ENCODE data around the gene TBC1D22A. TPM values are rescaled to one million over a fixed set of nuclear protein-coding genes. Genes with fewer than 3 reads are reported as not detected.

Gene TBC1D22A
- total RNA-seq, 1 experiment from 2014 or later = 20.9 TPM

- Histone ChIP-seq H3K27ac (ENCODE audit: low read depth, low read length) (no peak overlapping the region), H3K9ac (ENCODE audit: low read length) (no peak overlapping the region), H3K79me2 (ENCODE audit: insufficient read depth, low read length) (peaks cover 77% of the 10 kb centered on the region), H3K4me2 (ENCODE audit: low read length) (no peak overlapping the region), H3K4me3 (replicated peaks in 1 of 2; ENCODE audit: low read depth in 1 of 2, low read length in 2 of 2) (no peak overlapping the region), H4K20me1 (ENCODE audit: insufficient read depth) (no peaks in the 10 kb centered on the region), H3K36me3 (ENCODE audit: control insufficient read depth in 1 of 2, insufficient read depth in 2 of 2, low read length in 2 of 2) (no peaks in the 10 kb centered on the region), H3K4me1 (ENCODE audit: control insufficient read depth in 1 of 2, insufficient read depth in 2 of 2, low read length in 2 of 2) (peaks cover 20 to 27% of the 10 kb centered on the region in 2 experiments), H3K27me3 (ENCODE audit: insufficient read depth, low read length) (no peaks in the 10 kb centered on the region), H3K9me3 (ENCODE audit: control insufficient read depth in 1 of 2, insufficient read depth in 1 of 2, low read depth in 1 of 2, low read length in 2 of 2) (no peaks in the 10 kb centered on the region), H3K9me2 (ENCODE audit: insufficient read depth) (no peaks in the 10 kb centered on the region), H2AFZ (ENCODE audit: low read depth, low read length, poor library complexity, severe bottlenecking) (no peak overlapping the region)
- DNase-seq (ENCODE audit: low read depth, low spot score) (no peak), ATAC-seq (no peak)
- no peak for TF ChIP-seq POLR2A (IDR thresholded peaks at IDR 0.05; ENCODE audit: borderline replicate concordance, extremely low read depth, insufficient read depth, insufficient read length)
- no peak for TF ChIP-seq SRF (IDR thresholded peaks at IDR 0.05; ENCODE audit: low read depth)
- no peak for TF ChIP-seq CBX3 (IDR thresholded peaks at IDR 0.05; ENCODE audit: low read depth)
- no peak for TF ChIP-seq EZH2phosphoT487 (IDR thresholded peaks at IDR 0.05; ENCODE audit: borderline replicate concordance)
- no peak for TF ChIP-seq ZBTB33 (IDR thresholded peaks at IDR 0.05; ENCODE audit: extremely low read depth, insufficient replicate concordance, low read length)
- TF ChIP-seq MAX (IDR thresholded peaks at IDR 0.05) = no peak
- no peak for TF ChIP-seq TCF7L2 (IDR thresholded peaks at IDR 0.05; ENCODE audit: borderline replicate concordance, extremely low read depth, insufficient read depth, insufficient read length)
- no peak for TF ChIP-seq ZFX (IDR thresholded peaks at IDR 0.05)
- no peak for TF ChIP-seq ATF3 (IDR thresholded peaks at IDR 0.05)
- TF ChIP-seq REST (IDR thresholded peaks at IDR 0.05; ENCODE audit: low read depth) = no peak
- TF ChIP-seq POLR2AphosphoS5 (IDR thresholded peaks at IDR 0.05; ENCODE audit: low read depth, low read length) = no peak
- no peak for TF ChIP-seq SP1 (IDR thresholded peaks at IDR 0.05; ENCODE audit: low read depth)
- TF ChIP-seq YY1 (IDR thresholded peaks at IDR 0.05; ENCODE audit: extremely low read depth, insufficient replicate concordance, low read depth, low read length) = no peak
- no peak for TF ChIP-seq CEBPB (IDR thresholded peaks at IDR 0.05; ENCODE audit: low read depth)
- TF ChIP-seq JUND (IDR thresholded peaks at IDR 0.05) = no peak
- intact Hi-C loops (cut with micrococcal nuclease) = no loop called here
- BruUV-seq (replicated peaks) = no TSS peak
- RAD21 ChIA-PET (ENCODE audit: low non-redundant PET in 1 of 2, low total read pairs in 2 of 2, uncharacterized antibody in 2 of 2, unreplicated experiment in 2 of 2) = no interaction called here
- CTCF ChIA-PET = no interaction called here
- POLR2A ChIA-PET = interaction anchor here (1.8 kb wide), 1 partner anchor 17 kb away, joined by 4 read pairs; the partner anchor contains the start of gene TBC1D22A
Observed at GRCh38 chr22:46779651-46780050, 17.2 kb downstream of the TBC1D22A start.
